Activated T-helper 9 cell treated with anti-CD3 and anti-CD28 coated beads, Interleukin-2, amount 50 U/mL, for 16 hours (primary cell): ENCODE results near the gene PKDCC.
"Not testable (repeated sequence)": the region's sequence is repeated elsewhere in the genome, so short reads cannot be mapped to it uniquely, and the experiment has no call there.

Experiments
- DNase-seq: peaks from one replicate; pipeline ENCODE4 v3.0.0-alpha.2; 2020; ENCODE audit warnings: low read depth

PKDCC gene

GRCh38 chr2:42030200-42030759, 17.5 kb upstream of the PKDCC start:
- DNase-seq, result no peak

- DNase-seq, result no peak
These were observed 17.0 kb upstream of the PKDCC start for GRCh38 chr2:42030829-42031228.

GRCh38 chr2:42031281-42032223, 16.3 kb upstream of the PKDCC start:
- DNase-seq, result no peak

- no peak for DNase-seq
These were observed 15.6 kb upstream of the PKDCC start for GRCh38 chr2:42032224-42032620.

GRCh38 chr2:42032745-42033144, 15.1 kb upstream of the PKDCC start:
- no peak for DNase-seq

GRCh38 chr2:42034096-42034495, 13.7 kb upstream of the PKDCC start:
- not testable (repeated sequence) for DNase-seq

- no peak for DNase-seq
These were observed 12.6 kb upstream of the PKDCC start for GRCh38 chr2:42035241-42035640.

GRCh38 chr2:42036413-42036812, 11.4 kb upstream of the PKDCC start:
- DNase-seq, result no peak

- no peak for DNase-seq
These were observed 10.9 kb upstream of the PKDCC start for GRCh38 chr2:42036940-42037339.

- no peak for DNase-seq
These were observed 7.1 kb upstream of the PKDCC start for GRCh38 chr2:42040643-42041278.

- DNase-seq, result no peak
These were observed 6.3 kb upstream of the PKDCC start for GRCh38 chr2:42041377-42042127.

- no peak for DNase-seq
These were observed 5.0 kb upstream of the PKDCC start for GRCh38 chr2:42042631-42043355.

GRCh38 chr2:42043789-42044394, 3.9 kb upstream of the PKDCC start:
- DNase-seq, result no peak

- no peak for DNase-seq
These were observed 2.9 kb upstream of the PKDCC start for GRCh38 chr2:42044939-42045338.

GRCh38 chr2:42045352-42045751, 2.5 kb upstream of the PKDCC start:
- DNase-seq, result no peak

- DNase-seq, result no peak
These were observed 1.7 kb upstream of the PKDCC start for GRCh38 chr2:42045848-42046748.

GRCh38 chr2:42046819-42047487, 868 bp upstream of the PKDCC start:
- no peak for DNase-seq

GRCh38 chr2:42048299-42049220, 739 bp downstream of the PKDCC start:
- DNase-seq, result no peak
